MCF 10A (cell line): ENCODE measurements around the gene NUP88. TPM values are rescaled to one million over a fixed set of nuclear protein-coding genes. Genes with fewer than 3 reads are reported as not detected.
A peak's percentile ranks its signal among the peaks of the same experiment; 100 is the strongest.

ENCODE experiments used
- BruUV-seq: library from RNA; stranded (reverse); fragments of 400-500 nt; replicated peaks from 2 replicates; lab custom pipeline; 2021; lab: Mats Ljungman, UMichigan
- CTCF ChIA-PET: fragments of 300-600 bp; sonication (Branson Sonifier 250); formaldehyde crosslinking; extraction: SDS; loops from one replicate; lab custom pipeline; 2021; ENCODE audit warnings: antibody characterized with exemption, inconsistent platforms; lab: Yijun Ruan, JAX
- POLR2A ChIA-PET: fragments of 300-600, 350-650 bp; sonication (Branson Sonifier 250); formaldehyde crosslinking; extraction: SDS; loops from one replicate; lab custom pipeline; 2020; ENCODE audit warnings: antibody characterized with exemption, inconsistent platforms; lab: Yijun Ruan, JAX
- DNase-seq: peaks from one replicate; pipeline ENCODE4 v3.0.0-alpha.2; 2018; ENCODE audit not compliant: unreplicated experiment
- H3K27ac Mint-ChIP-seq: one replicate; pipeline ENCODE4 v1.8.0; 2022; ENCODE audit warnings: mild to moderate bottlenecking, low read depth, mixed read lengths; ENCODE audit not compliant: unreplicated experiment
- H3K27me3 Mint-ChIP-seq: one replicate; pipeline ENCODE4 v1.8.0; 2022; ENCODE audit warnings: mixed read lengths; ENCODE audit not compliant: insufficient read depth, unreplicated experiment
- H3K36me3 Mint-ChIP-seq: one replicate; pipeline ENCODE4 v1.8.0; 2022; ENCODE audit warnings: mild to moderate bottlenecking, moderate library complexity, mixed read lengths; ENCODE audit not compliant: insufficient read depth, unreplicated experiment
- H3K4me1 Mint-ChIP-seq: one replicate; pipeline ENCODE4 v1.8.0; 2022; ENCODE audit warnings: mixed read lengths; ENCODE audit not compliant: insufficient read depth, unreplicated experiment
- H3K4me3 Mint-ChIP-seq: one replicate; pipeline ENCODE4 v1.8.0; 2022; ENCODE audit warnings: mild to moderate bottlenecking, moderate library complexity, mixed read lengths; ENCODE audit not compliant: unreplicated experiment
- H3K9me3 Mint-ChIP-seq: one replicate; pipeline ENCODE4 v1.8.0; 2022; ENCODE audit warnings: mixed read lengths; ENCODE audit not compliant: unreplicated experiment
- CTCF ChIP-seq: fragments of 200-600 bp; IDR thresholded peaks from one replicate; pipeline ENCODE4 v1.8.0; 2022; ENCODE audit warnings: antibody characterized with exemption, mild to moderate bottlenecking; ENCODE audit not compliant: unreplicated experiment
- intact Hi-C: fragments of 100-400 bp; cut with micrococcal nuclease; formaldehyde crosslinking; loops from 2 replicates; pipeline ENCODE4 v1.14.1; 2022
- total RNA-seq: library from RNA; stranded (reverse); gene quantifications from 2 replicates; pipeline ENCODE4 v1.2.3, GENCODE V29; 2022

Gene NUP88
- total RNA-seq, 1 experiment from 2014 or later = 89.2 TPM

DNA sequence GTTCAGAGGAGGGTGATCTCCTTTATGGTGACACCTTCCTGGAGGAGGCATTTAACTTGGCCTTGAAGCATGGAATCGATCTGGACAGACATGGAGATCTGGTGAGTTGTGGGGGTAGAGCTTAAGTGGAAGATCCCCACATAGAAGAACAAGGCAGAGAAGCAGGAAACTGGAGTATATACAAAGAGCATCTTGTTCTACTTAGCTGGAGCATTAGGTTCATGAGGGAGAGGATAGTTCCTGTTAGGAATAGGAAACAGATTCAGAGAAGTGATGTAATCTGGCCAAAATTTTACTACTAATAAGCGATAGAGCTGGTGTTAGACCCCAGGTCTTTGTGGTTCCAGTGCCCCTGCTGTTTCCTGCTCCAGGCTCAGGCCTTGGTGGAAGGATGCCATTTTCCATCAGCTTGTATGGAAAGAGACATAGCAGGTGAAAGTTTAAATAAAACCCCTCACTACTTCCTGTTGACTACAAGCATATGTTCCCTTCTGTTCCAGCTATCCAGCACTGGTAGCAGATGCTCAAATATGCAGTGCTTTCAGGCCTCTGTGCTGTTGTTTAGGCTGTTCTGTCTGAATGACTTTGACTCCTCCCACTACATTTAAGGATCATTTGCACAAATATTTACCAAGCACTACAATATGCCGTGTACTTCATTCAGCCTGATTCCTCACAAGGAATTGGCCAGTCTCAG is 9.9 kb upstream of the NUP88 start:
- no peaks in the 10 kb centered on the region for H3K27me3 Mint-ChIP-seq
- DNase-seq = no peak
- H3K4me1 Mint-ChIP-seq = peaks cover 17% of the 10 kb centered on the region
- H3K9me3 Mint-ChIP-seq = no peaks in the 10 kb centered on the region
- BruUV-seq = no TSS peak
- H3K27ac Mint-ChIP-seq = no peak overlapping the region
- ChIA-PET POLR2A (interaction anchor here (3.9 to 4.3 kb wide), 2 partner anchors 9 to 10 kb away, joined by 26 to 41 read pairs; partner anchors contain the start of genes C1QBP, NUP88 and RPAIN), CTCF (interaction anchor here (2.5 kb wide), 1 partner anchor 10 kb away, joined by 14 read pairs; the partner anchor contains the start of gene C1QBP)
- H3K4me3 Mint-ChIP-seq = no peak overlapping the region
- intact Hi-C loops = no loop called here
- H3K36me3 Mint-ChIP-seq = peaks cover 98% of the 10 kb centered on the region
- TF ChIP-seq CTCF = no peak

- Mint-ChIP-seq H3K9me3 (no peaks in the 10 kb centered on the region), H3K27me3 (no peaks in the 10 kb centered on the region), H3K4me1 (peaks cover 16% of the 10 kb centered on the region), H3K36me3 (peaks cover 90% of the 10 kb centered on the region), H3K4me3 (no peak overlapping the region), H3K27ac (no peak overlapping the region)
- no peak for DNase-seq
- ChIA-PET POLR2A (interaction anchor here (3.9 kb wide), 1 partner anchor 12 kb away, joined by 26 read pairs; the partner anchor contains the start of gene C1QBP), CTCF (interaction anchor here (0.8 kb wide), 1 partner anchor 18 kb away, joined by 6 read pairs; no protein-coding TSS in a partner anchor)
- TF ChIP-seq CTCF = no peak
- no TSS peak for BruUV-seq
- intact Hi-C loops = no loop called here
Measured at GRCh38 chr17:5425826-5426225, 6.4 kb upstream of the NUP88 start.

DNA sequence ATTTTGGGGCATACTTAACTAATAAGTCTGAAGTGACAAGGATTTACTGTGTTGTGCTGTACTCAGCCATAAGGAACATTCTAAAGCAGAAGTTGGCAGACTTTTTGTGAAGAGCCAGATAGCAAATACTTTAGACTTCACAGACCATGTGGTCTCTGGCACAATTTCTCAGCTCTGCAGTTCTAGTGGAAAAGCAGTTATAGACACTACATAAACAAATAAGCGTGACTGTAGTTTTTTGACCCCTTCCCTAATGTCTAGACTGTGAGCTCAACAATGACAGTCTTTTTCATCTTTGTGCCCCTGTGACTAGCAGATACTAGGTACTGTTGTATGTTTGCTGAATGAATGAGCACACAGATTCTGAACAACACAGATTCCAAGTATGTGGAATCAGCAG is 5.4 kb upstream of the NUP88 start:
- H3K9me3 Mint-ChIP-seq = no peaks in the 10 kb centered on the region
- BruUV-seq = no TSS peak
- POLR2A ChIA-PET = interaction anchor here (4.4 kb wide), 1 partner anchor 10 kb away, joined by 100 read pairs; the partner anchor contains the start of gene C1QBP
- TF ChIP-seq CTCF = no peak
- peaks cover 81% of the 10 kb centered on the region for H3K36me3 Mint-ChIP-seq
- CTCF ChIA-PET = interaction anchor here (0.6 to 1.4 kb wide), 4 partner anchors 14 to 31 kb away, joined by 3 to 5 read pairs (median 4); partner anchors contain the start of gene C1QBP
- intact Hi-C loops = no loop called here
- H3K4me1 Mint-ChIP-seq = peaks cover 17% of the 10 kb centered on the region
- H3K27me3 Mint-ChIP-seq = no peaks in the 10 kb centered on the region
- no peak overlapping the region for H3K4me3 Mint-ChIP-seq
- DNase-seq = no peak
- no peak overlapping the region for H3K27ac Mint-ChIP-seq

- Mint-ChIP-seq H3K9me3 (no peaks in the 10 kb centered on the region), H3K27ac (peak overlapping the region; percentile 75), H3K4me3 (peak overlapping the region; percentile 55), H3K4me1 (peaks cover 17% of the 10 kb centered on the region), H3K27me3 (no peaks in the 10 kb centered on the region), H3K36me3 (peaks cover 69% of the 10 kb centered on the region)
- no TSS peak for BruUV-seq
- TF ChIP-seq CTCF = no peak
- peak; percentile 69 for DNase-seq
- intact Hi-C loops = loop anchor here (1.0 kb wide), 1 partner anchor 17 kb away; the partner anchor contains the start of gene C1QBP
- POLR2A ChIA-PET = interaction anchor here (0.6 to 4.4 kb wide), 9 partner anchors 9 to 68 kb away, joined by 3 to 100 read pairs (median 3); partner anchors contain the start of genes C1QBP, DERL2 and MIS12
- CTCF ChIA-PET = interaction anchor here (0.5 to 1.3 kb wide), 10 partner anchors 9 to 488 kb away, joined by 3 to 21 read pairs (median 4); partner anchors contain the start of gene C1QBP
Measured at GRCh38 chr17:5422505-5422904, 3.0 kb upstream of the NUP88 start.
